K562 (cell line): ENCODE results near the gene RCOR1. TPM values are rescaled to one million over a fixed set of nuclear protein-coding genes. Genes with fewer than 3 reads are reported as not detected.
A peak's percentile ranks its signal among the peaks of the same experiment; 100 is the strongest.

ENCODE experiments used
- ARNT ChIP-seq, 2 experiments: fragments of 450-650 bp; IDR thresholded peaks; 2 replicates each; pipeline ENCODE4 v1.6.1; 2016; ENCODE audit warnings: mild to moderate bottlenecking in 1 of 2
- ATF1 ChIP-seq, 2 experiments: fragments of 450-650 bp in 1 of 2; IDR thresholded peaks; 2 replicates each; pipeline ENCODE4 v1.6.1; 2016; ENCODE audit warnings: missing compliant biosample characterization in 1 of 2, missing genetic modification characterization in 1 of 2
- ATF3 ChIP-seq, 2 experiments: fragments of 450-650 bp in 1 of 2; sonication (generic) in 1 of 2; formaldehyde crosslinking in 1 of 2; IDR thresholded peaks in 1 of 2; conservative IDR thresholded peaks in 1 of 2; 2 replicates each; pipeline versions ENCODE4 v1.6.1 to v1.8.1; 2016 to 2023; ENCODE audit warnings: mild to moderate bottlenecking in 2 of 2, moderate library complexity in 2 of 2, inconsistent platforms in 1 of 2, missing genetic modification reagents in 1 of 2
- CBX3 ChIP-seq, 2 experiments: IDR thresholded peaks; 1 replicate in 1 of 2; 2 replicates in 1 of 2; pipeline ENCODE4 v1.6.1; 2012; ENCODE audit warnings: inconsistent platforms in 2 of 2, low read length in 2 of 2, borderline replicate concordance in 1 of 2, control low read depth in 1 of 2
- HDAC3 ChIP-seq: fragments of 450-650 bp; IDR thresholded peaks from 2 replicates; pipeline ENCODE4 v1.6.1; 2018; ENCODE audit warnings: borderline replicate concordance, mild to moderate bottlenecking, moderate library complexity; ENCODE audit not compliant: partially characterized antibody
- KLF16 ChIP-seq: IDR thresholded peaks from 2 replicates; pipeline ENCODE4 v1.6.1; 2016; ENCODE audit warnings: antibody characterized with exemption
- NFE2L1 ChIP-seq: fragments of 450-650 bp; IDR thresholded peaks from 2 replicates; pipeline ENCODE4 v1.6.1; 2016; ENCODE audit warnings: missing genetic modification characterization, low read depth, mild to moderate bottlenecking, missing compliant biosample characterization, moderate library complexity, borderline replicate concordance
- SMAD2 ChIP-seq: fragments of 150-350 bp; IDR thresholded peaks from 2 replicates; pipeline ENCODE4 v1.6.1; 2014; ENCODE audit warnings: low read depth, mild to moderate bottlenecking, low read length
- TFAP4 ChIP-seq: sonication (generic); formaldehyde crosslinking; IDR thresholded peaks from 2 replicates; pipeline ENCODE4 v1.8.0; 2022; ENCODE audit warnings: missing genetic modification reagents, mild to moderate bottlenecking, moderate library complexity, borderline replicate concordance
- XRCC3 ChIP-seq: fragments of 450-650 bp; IDR thresholded peaks from 2 replicates; pipeline ENCODE4 v1.6.1; 2017; ENCODE audit warnings: mild to moderate bottlenecking, moderate library complexity
- polyA plus RNA-seq, 8 experiments: library from polyadenylated mRNA; depleted of rRNA in 4 of 8; stranded (reverse) in 5 of 8; unstranded in 3 of 8; fragments of >200 nt; fragmentation: Nextera tagmentation in 2 of 8; fragmentation: Illumina TruSeq in 1 of 8; extraction: Ambion mirVana in 2 of 8; extraction: Trizol in 1 of 8; gene quantifications; 2 replicates each; pipeline versions ENCODE4 v1.2.1 to v1.2.3, GENCODE V29; 2011 to 2014; ENCODE audit warnings: inconsistent platforms in 1 of 8, missing spikeins in 1 of 8
- total RNA-seq, 7 experiments: library from RNA; depleted of rRNA in 6 of 7; stranded (reverse); fragments of >200 nt in 6 of 7; fragmentation: Illumina TruSeq in 2 of 7; extraction: Trizol in 2 of 7; gene quantifications; 2 replicates each; pipeline versions ENCODE4 v1.2.1 to v1.2.3, GENCODE V29; 2011 to 2021; ENCODE audit warnings: low replicate concordance in 1 of 7
- TF ChIP-seq, protein P1 (sequence below): fragments of 450-650 bp; formaldehyde crosslinking; IDR thresholded peaks from 2 replicates; pipeline ENCODE4 v1.4.0; 2020; ENCODE audit warnings: mild to moderate bottlenecking, moderate library complexity
- TF ChIP-seq, protein P2 (sequence below): fragments of 250-450 bp; sonication (Bioruptor Pico); IDR thresholded peaks from 2 replicates; pipeline ENCODE4 v1.8.0; 2022; ENCODE audit warnings: moderate library complexity, mild to moderate bottlenecking, inconsistent platforms
- TF ChIP-seq, protein P3 (sequence below): fragments of 450-650 bp; IDR thresholded peaks from 2 replicates; pipeline ENCODE4 v1.6.1; 2016; ENCODE audit warnings: borderline replicate concordance
- TF ChIP-seq, protein P4 (sequence below): IDR thresholded peaks from 2 replicates; pipeline ENCODE4 v1.6.1; 2012; ENCODE audit warnings: low read depth, low read length, improper control_type of control experiment, borderline replicate concordance
- TF ChIP-seq, protein P5 (sequence below): sonication (generic); IDR thresholded peaks from 2 replicates; pipeline ENCODE4 v1.6.1; 2016
- TF ChIP-seq, protein P6 (sequence below): sonication (generic); formaldehyde crosslinking; IDR thresholded peaks from 2 replicates; pipeline ENCODE4 v1.8.0; 2022; ENCODE audit warnings: mild to moderate bottlenecking, missing genetic modification reagents

RCOR1 gene
- total and polyA plus RNA-seq, 9 of the 15 experiments (the other 6 are each of a cell fraction or from before 2014, with no cell fraction given): 8.5 to 47.9 (median 20.9) TPM

- TF ChIP-seq, protein P1, sequence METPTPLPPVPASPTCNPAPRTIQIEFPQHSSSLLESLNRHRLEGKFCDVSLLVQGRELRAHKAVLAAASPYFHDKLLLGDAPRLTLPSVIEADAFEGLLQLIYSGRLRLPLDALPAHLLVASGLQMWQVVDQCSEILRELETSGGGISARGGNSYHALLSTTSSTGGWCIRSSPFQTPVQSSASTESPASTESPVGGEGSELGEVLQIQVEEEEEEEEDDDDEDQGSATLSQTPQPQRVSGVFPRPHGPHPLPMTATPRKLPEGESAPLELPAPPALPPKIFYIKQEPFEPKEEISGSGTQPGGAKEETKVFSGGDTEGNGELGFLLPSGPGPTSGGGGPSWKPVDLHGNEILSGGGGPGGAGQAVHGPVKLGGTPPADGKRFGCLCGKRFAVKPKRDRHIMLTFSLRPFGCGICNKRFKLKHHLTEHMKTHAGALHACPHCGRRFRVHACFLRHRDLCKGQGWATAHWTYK (CRISPR knock-in tag): no peak
- peak in 1 of 2 experiments; percentile 72; a peak in 2 of 4 replicates for TF ChIP-seq ARNT (IDR thresholded peaks at IDR 0.05)
- no peak for TF ChIP-seq XRCC3
- TF ChIP-seq, protein P2, sequence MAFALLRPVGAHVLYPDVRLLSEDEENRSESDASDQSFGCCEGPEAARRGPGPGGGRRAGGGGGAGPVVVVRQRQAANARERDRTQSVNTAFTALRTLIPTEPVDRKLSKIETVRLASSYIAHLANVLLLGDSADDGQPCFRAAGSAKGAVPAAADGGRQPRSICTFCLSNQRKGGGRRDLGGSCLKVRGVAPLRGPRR (CRISPR knock-in tag): no peak
- TF ChIP-seq, protein P3, sequence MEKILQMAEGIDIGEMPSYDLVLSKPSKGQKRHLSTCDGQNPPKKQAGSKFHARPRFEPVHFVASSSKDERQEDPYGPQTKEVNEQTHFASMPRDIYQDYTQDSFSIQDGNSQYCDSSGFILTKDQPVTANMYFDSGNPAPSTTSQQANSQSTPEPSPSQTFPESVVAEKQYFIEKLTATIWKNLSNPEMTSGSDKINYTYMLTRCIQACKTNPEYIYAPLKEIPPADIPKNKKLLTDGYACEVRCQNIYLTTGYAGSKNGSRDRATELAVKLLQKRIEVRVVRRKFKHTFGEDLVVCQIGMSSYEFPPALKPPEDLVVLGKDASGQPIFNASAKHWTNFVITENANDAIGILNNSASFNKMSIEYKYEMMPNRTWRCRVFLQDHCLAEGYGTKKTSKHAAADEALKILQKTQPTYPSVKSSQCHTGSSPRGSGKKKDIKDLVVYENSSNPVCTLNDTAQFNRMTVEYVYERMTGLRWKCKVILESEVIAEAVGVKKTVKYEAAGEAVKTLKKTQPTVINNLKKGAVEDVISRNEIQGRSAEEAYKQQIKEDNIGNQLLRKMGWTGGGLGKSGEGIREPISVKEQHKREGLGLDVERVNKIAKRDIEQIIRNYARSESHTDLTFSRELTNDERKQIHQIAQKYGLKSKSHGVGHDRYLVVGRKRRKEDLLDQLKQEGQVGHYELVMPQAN: no peak
- peak; percentile 65 for TF ChIP-seq TFAP4
- TF ChIP-seq KLF16: peak; percentile 69
- TF ChIP-seq ATF3 (IDR thresholded peaks at IDR 0.05): peak; percentile 71; the same call in 1 of the 2 replicates
- no peak for TF ChIP-seq ATF3 (CRISPR knock-in tag; conservative IDR thresholded peaks at IDR 0.05)
- TF ChIP-seq SMAD2: no peak
- TF ChIP-seq, protein P4, sequence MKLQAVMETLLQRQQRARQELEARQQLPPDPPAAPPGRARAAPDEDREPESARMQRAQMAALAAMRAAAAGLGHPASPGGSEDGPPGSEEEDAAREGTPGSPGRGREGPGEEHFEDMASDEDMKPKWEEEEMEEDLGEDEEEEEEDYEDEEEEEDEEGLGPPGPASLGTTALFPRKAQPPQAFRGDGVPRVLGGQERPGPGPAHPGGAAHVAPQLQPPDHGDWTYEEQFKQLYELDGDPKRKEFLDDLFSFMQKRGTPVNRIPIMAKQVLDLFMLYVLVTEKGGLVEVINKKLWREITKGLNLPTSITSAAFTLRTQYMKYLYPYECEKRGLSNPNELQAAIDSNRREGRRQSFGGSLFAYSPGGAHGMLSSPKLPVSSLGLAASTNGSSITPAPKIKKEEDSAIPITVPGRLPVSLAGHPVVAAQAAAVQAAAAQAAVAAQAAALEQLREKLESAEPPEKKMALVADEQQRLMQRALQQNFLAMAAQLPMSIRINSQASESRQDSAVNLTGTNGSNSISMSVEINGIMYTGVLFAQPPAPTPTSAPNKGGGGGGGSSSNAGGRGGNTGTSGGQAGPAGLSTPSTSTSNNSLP: 0 out of 2 replicates have a peak, but pooled peaks have one; percentile 68
- TF ChIP-seq HDAC3: peak; percentile 44
- TF ChIP-seq, protein P5, sequence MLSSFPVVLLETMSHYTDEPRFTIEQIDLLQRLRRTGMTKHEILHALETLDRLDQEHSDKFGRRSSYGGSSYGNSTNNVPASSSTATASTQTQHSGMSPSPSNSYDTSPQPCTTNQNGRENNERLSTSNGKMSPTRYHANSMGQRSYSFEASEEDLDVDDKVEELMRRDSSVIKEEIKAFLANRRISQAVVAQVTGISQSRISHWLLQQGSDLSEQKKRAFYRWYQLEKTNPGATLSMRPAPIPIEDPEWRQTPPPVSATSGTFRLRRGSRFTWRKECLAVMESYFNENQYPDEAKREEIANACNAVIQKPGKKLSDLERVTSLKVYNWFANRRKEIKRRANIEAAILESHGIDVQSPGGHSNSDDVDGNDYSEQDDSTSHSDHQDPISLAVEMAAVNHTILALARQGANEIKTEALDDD: peak; percentile 85
- TF ChIP-seq, protein P6, sequence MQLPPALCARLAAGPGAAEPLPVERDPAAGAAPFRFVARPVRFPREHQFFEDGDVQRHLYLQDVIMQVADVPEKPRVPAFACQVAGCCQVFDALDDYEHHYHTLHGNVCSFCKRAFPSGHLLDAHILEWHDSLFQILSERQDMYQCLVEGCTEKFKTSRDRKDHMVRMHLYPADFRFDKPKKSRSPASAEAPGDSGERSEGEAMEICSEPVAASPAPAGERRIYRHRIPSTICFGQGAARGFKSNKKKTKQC: no peak
- no peak for TF ChIP-seq ATF1 (CRISPR knock-in tag; IDR thresholded peaks at IDR 0.05)
- peak; percentile 46; the same call in 1 of the 2 replicates for TF ChIP-seq ATF1 (tag; IDR thresholded peaks at IDR 0.05)
- TF ChIP-seq CBX3 (IDR thresholded peaks at IDR 0.05; ENCODE audit: borderline replicate concordance in 1 of 2, low read length in 2 of 2): no peak
- no peak for TF ChIP-seq NFE2L1
Observed at GRCh38 chr14:102645746-102646440, 53.4 kb downstream of the RCOR1 start (continued).
